CD4-positive, alpha-beta T cell treated with Interleukin-2 at 100 ng/mL for 4 hours (primary cell): Measurements from ENCODE around the gene SPEG.

Experiments used
- DNase-seq: peaks from one replicate; pipeline ENCODE4 v3.0.0-alpha.2; 2020; ENCODE audit warnings: low spot score

SPEG gene

DNA sequence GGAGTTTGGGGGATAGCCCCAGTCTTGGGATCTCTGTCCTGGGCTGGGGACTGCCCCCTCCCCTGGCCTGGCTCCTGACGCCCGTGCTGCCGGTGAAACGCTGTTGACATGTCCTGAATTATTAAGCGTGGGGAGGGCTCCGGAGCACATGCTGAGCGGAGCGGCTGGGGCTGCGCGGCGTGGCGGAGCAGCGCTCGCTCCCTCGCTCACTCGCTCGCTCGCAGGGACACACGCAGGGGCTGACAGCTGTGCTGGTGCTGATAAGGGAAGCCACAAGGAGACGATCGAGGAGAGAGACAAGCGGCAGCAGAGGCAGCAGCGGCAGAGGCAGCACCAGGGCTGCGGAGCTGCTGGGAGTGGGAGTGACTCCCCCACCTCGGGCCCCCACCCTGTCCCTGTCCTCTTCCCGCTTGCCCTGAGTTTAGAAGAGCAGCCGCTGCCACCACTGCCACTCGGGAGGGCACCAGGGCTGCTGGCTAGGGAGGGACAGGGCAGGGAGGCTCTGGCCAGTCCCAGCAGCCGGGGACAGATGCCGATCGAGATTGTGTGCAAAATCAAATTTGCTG is 79.6 kb downstream of the SPEG start, which contains the start of gene ASIC4:
Gene ASIC4 (plus strand): TSS at position 287 of the 566 bp plus-strand sequence. CDS start 243 bp downstream, at position 530.
- DNase-seq: no peak

DNA sequence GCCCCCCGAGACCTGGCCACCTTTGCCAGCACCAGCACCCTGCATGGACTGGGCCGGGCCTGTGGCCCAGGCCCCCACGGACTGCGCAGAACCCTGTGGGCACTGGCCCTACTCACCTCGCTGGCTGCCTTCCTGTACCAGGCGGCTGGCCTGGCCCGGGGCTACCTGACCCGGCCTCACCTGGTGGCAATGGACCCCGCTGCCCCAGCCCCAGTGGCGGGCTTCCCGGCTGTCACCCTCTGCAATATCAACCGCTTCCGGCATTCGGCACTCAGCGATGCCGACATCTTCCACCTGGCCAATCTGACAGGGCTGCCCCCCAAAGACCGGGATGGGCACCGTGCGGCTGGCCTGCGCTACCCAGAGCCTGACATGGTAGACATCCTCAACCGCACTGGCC is 80.2 kb downstream of the SPEG start:
- DNase-seq: no peak

DNA sequence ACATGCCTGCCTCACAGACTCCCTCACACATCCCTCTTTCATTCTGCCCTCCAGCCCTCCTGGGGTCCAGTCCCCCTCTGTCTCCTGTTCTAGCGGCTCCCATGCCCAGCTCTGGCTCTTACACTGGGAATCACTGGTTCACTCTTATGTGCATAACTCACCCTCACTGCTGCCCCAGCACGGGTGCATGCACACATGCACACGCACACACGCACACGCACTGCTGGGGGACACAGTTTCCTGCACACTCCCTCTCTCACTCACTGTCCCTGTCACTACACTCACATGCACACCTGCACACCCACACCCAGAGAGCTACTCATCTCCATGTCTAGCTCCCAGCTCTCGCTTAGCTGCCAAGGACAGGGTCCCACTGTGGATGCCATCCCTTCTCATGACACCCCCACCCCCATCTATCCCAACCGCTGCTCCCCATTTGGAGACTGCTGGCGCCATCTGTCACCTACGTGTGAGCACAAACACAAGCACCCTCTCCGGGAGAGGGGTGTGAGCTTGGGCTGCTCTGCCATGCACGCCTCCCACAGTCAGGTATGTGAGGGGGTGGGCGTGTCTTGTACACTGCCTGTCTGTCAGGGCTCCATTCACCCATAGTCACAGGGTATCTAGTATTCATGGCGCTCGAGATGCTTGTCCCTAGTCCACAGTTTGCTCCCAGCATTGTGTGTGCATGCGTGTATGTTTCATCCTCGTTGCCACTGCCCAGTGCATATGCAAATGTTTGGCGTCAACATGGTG is 81.4 kb downstream of the SPEG start:
- no peak for DNase-seq

DNA sequence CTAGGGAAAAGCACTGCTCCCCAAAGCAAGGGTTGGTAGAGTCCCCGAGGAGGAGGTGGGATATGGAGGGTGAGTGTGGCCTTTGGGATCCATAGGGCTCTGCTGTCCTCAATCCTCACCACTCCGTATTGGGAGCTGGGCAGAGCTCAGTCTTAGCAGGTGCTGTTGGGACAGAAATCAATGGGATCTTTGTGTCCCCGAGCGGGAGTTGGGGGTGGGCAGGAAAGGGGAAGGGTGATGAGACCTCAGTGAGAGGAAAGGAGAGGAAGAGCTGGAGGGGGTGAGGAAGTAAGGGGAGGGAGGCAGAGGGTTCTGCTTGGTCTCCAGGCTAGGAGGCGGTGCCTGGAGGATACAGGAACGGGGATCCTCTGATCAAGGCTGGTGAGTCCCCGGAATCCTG is 82.2 kb downstream of the SPEG start:
- DNase-seq: no peak

DNA sequence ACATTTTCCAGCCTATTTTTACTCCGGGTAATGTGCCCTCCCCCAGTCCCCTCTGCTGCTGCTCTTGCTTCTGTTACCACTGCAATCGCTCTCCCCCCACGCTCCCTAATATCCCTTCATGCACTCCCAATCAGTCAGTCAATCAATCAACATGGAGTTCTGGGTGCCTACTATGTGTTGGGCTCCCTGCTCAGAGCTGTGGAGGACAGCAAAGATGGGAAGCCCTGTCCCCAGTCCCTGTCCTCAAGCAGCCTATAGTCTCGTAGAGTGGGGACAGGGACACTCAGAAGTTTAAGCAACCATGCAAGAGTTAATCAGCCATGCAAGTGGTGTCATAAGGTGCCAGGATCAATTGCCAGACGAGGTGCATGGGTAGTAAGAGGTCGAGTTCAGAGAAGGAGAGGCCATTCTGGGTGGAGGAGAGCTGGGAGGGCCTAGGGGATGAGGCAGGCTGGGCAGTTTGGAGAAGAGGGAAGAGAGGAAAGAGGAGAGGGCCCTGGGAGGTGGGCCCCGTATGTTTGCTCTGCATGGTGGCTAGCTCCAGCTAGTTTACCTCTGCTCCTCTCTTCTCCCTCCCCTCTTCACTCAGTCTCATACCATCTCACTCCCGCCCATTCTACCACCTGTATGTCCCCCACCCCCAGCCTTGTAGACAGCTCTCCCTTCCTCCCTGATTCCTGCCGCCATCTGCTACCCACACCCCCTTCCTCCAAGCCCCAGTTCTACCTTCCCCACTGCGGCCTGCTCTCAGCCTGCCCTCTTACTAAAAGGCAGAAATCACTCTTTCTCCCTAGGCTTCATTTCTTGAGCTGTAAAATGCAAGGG is 83.5 kb downstream of the SPEG start:
- no peak for DNase-seq

DNA sequence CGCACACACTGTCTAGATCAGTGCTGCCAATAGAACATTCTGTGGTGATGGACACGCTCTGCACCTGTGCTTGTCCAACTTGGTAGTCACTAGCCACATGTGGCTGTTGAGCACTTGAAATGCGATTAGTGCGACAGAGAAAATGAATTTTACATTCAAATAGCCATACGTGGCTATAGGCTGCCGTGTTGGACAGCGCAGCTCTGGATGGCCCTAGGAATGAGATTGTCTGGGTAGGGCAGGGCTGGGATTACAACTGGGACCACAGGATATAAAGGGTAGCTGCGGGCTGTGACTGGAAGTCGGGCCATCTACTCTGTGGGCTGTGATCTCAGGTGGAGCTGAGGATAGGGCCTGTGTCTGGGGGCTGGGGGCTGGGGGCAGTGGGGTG is 84.9 kb downstream of the SPEG start:
- DNase-seq: no peak

DNA sequence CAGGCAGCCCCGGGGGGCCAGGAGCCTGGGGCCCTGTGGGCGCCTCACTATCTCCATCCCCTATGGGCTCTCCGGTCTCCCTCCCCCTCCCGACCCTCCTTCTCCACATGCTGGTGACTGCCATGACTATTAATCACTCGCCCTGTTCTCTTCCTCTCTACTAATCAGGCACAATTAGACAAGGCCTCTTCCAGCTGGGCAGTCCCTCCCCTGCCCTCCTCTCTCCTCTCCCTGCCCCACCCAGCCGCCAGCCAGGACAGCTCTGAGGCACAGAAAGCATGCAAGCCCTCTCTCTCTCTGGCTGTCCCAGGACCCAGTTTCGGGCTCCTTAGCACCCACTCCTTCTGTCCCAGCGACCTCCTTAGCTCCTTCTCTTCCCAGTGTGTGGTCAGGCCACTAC is 85.4 kb downstream of the SPEG start:
- no peak for DNase-seq

DNA sequence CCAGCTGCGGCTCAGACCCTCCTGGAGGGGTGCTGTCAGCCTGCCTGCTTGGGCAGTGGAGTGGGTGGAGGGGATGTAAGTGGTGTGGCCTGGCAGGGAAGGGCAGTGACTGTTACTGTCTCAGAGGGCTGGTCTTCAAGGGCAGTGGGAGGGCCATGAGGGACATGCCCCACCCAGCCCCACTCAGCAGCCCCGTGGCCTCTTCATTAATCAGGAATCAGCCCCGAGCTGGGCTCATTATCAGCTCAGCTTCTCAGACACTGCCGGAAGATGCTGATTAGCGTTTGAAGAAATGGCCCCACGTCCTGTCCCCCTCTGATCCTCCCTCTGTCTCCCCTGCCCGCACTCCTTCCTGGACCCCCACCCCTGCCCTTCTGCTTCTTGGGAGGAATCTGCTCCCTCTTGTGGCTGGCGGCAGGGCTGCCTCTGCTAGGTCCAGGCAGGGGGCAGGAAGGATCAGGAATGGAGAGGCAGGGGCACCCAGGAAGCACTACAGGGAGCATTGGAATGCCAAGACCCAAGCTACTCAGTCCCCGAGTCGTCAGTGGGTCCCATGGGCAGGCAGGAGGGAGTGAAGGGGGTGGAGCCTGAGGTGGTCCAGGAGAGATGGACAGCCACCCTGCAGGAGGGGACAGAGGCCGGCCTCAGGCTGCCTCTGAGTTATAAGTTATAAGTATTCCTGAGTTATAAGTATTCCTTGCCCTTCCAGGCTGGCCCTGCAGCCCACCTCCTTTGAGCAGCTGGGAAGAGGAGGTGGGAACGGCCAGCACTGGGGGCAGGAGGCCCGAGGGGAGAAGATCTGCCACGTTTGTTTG is 86.6 kb downstream of the SPEG start:
- DNase-seq: no peak

DNA sequence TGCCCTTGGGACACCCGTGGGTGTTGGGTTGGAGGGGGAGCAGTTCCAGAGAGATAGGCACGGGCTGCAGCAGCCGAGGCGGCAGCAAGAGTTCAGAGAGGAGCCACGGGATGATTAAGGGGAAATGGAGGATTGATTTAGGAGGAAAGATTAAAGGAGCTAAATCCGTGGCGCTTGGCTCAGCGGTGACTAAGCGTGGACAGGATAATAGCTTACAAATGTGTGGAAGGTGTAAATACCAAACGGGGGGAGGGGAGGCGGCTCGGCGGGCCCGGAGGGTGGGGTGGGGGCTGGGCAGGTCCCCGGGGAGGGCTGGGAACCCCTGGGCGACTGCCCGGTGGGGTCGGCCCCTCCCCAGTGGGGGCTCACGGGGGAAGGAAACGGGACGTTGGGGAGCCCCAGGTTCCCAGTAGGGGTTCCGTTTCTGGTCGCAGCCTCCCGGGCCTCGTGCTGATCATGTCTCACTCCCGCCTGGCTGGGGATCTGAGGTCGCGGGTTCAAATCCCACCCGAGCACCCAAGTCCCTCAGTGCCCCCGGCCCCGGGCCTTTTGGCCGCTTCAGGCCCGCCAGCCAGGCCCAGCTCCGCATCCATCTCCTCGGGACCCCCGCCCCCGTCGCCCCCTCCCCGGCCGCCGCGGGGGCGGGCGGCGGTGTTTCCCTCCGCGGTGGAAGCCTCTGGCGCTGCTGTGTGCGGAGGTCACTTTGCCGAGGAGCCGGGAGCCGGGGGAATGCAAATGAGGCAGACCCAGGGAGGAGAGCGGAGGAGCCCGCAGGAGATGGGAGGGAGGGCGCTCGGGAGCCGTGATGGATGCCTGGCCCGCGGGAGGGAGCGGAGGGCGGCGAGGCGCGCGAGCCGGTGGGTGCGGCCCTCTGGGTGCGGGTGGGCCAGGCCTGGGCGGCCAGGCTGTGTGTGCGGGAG is 87.7 kb downstream of the SPEG start:
- DNase-seq: no peak

DNA sequence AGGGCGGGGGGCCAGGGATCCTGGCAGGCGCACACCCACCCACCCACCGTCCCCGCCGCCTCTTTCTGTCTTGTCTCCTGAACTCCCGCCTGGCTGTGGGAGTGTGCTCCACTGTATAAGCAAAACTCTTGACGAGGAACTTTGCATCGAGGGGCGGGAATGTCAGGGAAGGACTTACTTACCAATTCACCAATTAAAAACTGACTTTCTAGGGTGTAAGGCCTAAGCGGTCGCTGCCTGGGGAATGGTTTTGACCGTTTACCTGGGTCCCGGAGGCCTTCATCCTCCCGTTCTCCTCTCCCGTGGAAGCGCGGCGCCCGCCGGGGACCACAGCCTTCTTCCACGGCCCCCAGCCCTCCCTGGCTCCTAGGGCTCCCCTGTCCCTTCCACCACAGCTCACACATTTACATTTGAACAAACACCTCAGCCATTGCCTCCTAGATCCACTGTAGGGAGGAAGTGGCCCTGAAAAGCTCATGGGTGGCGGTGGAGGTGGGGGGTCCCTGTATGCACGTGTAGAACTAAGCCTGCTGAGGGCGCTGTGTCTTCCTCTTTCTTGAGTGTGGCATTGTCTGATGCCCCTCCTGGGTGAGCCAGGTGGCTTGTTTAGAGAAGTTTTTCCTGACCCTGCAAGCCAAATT is 88.5 kb downstream of the SPEG start:
- no peak for DNase-seq

DNA sequence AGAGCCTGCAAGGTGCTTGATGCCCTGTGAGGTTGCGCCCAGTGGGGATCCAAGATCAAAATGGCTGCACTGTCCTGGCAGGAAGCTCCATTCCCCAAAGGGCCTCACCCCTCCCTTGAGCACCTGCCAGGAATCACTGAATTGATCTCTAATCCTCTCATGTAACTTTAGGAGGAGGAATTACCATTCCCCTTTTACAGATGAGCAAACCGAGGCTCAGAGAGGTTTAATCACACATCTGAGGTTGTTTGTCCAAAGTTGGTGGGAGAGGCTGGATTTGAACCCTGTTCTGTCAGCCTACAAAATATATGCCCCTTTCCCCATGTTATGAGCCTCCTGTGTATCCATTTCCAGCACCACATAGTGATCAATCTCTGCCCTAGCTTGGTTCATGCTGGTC is 90.2 kb downstream of the SPEG start:
- no peak for DNase-seq

DNA sequence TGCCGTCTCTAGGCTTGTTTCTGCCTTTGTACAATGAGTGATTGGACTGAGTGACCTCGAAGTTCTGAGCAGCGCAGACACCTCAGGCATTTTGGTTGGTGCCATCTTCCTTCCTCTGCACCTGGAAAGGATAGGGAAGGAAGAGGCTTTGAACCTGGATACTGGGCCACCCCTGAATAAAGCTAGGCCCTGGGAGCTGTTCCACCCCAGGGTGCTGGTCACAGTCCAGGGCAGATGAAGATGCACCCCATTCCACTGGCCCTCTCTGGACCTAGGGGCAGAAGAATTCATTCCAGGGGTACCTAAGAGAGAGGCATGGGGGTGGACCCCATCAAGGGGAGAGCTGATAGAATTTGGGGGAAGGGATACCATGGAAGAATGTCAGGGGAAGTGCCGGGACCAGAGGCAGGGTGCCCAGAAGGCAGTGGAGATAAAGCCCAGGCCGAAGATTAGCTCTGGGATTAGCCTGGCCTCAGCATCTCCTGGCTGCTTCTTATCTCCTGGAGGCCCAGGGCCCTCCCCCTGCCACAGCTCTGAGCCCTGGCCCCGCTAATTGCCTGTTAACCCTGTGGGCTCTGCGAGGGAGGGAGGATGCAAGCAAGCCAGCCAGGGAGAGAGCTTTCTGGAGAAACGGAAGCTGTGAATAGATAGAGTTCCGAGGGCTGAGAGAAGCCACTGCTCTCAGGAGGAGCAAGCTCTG is 91.0 kb downstream of the SPEG start:
- DNase-seq: no peak

DNA sequence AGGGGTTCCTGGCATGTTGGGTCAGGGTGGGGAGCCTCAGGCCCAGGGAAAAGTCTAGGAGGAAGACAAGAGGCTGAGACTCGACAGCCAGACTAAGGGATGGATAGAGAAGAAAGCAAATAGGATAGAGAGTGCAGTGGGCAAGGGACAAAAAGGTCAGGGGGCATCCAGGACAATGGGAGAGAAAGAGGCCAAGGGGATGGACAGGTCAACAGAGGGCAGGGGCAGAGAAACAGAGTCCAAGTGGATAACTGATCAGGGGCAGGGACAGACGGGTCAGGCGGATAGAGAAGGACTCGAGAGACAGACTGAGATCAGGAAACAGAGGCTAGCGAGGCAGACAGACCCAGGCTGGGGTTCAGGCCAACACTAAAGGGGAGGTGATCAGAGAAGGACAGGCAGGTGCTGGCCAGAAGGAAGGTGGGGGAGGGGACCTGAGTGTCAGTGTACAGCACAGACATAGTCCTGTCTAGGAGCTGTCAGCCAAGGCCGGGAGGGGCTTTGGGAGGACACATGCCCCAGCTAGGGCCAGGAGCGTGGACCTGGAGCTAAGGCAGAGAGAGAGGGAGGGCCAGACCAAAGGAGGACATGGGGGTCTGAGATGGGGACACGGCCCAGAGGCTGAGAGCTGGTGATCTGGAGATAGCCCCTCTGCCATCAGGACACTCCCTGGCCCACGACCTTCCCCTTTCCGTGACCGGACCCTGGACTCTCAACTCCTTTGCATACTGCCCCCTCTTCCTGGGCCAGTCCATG is 91.9 kb downstream of the SPEG start:
- no peak for DNase-seq

DNA sequence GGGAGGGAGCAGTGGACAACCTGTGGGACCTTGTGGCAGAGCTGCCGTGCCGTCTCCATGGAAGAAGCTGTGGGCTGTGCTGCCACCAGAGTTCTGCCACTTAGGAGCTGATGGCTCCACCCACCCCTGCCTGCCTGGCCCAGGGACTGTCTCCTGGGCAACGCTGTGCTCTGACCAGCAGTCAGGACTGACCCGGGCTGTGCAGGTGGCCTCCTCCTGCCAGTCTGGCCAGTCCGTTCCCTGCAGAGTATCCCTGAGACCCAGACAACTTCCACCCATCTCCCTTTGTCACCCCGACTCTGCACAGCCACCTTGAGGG is 92.4 kb downstream of the SPEG start:
- DNase-seq: no peak

DNA sequence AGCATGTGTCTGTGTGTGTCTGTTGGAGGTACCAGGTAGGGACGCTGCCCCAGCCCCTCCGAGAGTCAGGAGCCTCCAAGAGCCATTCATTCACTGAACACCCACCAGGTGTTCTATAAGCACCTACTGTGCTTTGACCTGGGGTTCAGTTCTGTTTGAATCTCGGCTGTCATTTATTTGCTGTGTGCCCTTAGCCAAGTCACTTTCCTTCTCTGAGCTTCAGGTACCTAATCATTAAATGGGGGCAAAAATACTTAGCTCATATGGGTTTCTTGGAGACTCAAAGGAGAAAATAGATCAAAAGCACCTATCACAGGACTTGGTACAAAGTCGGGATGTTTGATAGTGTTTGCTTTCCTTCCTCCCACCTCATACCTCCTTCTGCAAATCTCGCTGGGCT is 92.8 kb downstream of the SPEG start:
- no peak for DNase-seq

DNA sequence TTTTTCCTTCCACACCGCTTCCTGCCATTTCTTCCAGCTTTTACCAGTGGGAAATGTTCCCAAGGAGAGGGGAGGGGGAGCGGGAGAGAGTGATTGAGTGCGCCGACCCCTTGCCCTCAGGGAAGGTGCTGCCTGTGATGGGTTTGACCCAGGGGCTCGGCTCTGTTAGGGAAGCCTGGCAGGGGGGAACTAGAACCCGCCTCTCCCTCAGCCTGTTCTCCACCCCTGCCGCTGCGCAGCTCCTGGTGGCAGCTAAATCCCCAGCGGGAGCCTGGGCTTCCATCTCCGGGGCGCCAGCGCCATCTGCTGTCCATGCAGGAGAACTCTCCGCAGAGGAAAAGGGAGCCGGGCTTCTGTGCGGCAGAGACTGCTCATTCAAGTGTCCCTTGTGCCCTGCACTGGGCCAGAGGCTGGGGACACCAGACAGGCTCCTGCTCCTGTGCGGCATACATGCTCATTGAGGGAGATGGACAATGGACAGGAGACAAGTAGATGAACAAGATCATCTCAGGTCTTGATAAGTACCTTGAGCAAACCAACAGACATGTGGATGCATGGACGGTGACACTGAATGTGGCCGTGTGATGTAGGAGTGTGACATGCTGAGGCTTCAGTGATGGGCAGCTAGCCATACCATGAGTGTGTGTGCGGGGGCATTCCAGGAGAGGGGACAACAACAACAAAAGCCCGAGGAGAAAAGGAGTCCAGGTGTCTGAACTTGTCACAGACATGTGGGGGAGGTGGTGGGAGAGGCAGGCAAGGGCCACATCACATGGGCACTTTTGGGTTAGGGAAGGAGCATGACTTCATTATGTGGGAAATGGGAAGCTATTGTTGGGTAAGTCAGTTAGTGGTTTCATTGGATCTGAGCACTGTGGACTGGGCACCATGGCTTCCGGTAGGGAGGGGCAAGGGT is 95.7 kb downstream of the SPEG start:
- peak; percentile 84 for DNase-seq

DNA sequence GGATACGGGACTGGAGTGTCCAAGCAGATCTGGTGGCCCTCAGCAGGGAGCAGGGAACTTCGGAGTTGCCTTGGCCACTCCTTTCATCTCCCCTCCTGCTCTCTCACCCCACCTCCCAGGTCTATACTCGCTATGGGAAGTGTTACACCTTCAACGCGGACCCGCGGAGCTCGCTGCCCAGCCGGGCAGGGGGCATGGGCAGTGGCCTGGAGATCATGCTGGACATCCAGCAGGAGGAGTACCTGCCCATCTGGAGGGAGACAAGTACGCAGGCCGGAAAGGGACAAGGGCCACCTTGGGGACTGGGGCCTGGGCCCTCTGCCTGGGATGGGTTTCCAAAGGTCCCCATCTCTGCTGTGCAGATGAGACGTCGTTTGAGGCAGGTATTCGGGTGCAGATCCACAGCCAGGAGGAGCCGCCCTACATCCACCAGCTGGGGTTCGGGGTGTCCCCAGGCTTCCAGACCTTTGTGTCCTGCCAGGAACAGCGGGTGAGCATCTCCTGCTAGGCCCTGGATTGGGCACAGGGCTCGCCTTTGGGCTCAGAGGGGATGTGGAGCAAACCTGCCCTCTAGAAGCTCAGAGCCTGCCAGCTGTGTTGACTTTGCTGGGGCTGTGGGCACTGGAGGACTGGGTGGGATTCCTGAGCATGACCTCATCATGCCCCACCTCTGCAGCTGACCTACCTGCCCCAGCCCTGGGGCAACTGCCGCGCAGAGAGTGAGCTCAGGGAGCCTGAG is 97.2 kb downstream of the SPEG start:
- DNase-seq: no peak

DNA sequence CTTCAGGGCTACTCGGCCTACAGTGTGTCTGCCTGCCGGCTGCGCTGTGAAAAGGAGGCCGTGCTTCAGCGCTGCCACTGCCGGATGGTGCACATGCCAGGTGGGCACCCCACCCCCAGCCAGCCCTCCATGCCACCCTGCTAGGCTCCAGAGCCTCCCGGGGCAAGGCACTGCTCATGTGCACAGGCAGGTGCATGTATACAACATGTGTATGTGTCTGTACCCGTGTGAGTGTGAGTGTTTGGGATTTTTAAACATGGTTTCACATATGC is 97.7 kb downstream of the SPEG start:
- DNase-seq: no peak
